Body of pancreas (tissue), 4 donors: Measurements from ENCODE around the gene ADGRF4.

Experiments used
- POLR2A ChIP-seq, 3 donors: fragments of 450-650 bp; IDR thresholded peaks; one replicate each; pipeline ENCODE4 v1.6.1; 2016; ENCODE audit warnings: antibody characterized with exemption in 3 of 3, mild to moderate bottlenecking in 2 of 3
- TF ChIP-seq, protein P1 (sequence below), 7 experiments: fragments of 450-650 bp in 4 of 7; fragments of 200-600 bp in 3 of 7; sonication (generic) in 3 of 7; IDR thresholded peaks; one replicate each; pipeline ENCODE4 v1.5.1; 2016 to 2019; ENCODE audit warnings: antibody characterized with exemption in 7 of 7

DNA sequence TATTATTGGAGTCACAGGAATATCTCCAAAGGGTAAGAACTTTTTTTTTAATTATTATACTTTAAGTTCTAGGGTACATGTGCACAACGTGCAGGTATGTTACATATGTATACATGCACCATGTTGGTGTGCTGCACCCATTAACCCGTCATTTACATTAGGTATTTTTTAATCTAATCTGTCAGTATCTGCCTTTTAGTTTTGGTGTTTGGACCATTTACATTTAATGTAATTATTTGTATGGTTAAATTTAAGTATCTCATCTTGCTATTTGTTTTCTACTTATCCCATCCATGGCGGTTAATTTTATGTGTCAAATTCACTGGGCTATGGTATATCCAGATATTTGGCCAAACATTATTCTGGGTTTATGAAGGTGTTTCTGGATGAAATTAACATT lies 68.1 kb downstream of the ADGRF4 start:
- TF ChIP-seq, protein P1, sequence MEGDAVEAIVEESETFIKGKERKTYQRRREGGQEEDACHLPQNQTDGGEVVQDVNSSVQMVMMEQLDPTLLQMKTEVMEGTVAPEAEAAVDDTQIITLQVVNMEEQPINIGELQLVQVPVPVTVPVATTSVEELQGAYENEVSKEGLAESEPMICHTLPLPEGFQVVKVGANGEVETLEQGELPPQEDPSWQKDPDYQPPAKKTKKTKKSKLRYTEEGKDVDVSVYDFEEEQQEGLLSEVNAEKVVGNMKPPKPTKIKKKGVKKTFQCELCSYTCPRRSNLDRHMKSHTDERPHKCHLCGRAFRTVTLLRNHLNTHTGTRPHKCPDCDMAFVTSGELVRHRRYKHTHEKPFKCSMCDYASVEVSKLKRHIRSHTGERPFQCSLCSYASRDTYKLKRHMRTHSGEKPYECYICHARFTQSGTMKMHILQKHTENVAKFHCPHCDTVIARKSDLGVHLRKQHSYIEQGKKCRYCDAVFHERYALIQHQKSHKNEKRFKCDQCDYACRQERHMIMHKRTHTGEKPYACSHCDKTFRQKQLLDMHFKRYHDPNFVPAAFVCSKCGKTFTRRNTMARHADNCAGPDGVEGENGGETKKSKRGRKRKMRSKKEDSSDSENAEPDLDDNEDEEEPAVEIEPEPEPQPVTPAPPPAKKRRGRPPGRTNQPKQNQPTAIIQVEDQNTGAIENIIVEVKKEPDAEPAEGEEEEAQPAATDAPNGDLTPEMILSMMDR (IDR thresholded peaks at IDR 0.05): no peak
- TF ChIP-seq POLR2A (IDR thresholded peaks at IDR 0.05): no peak
